Astrocyte of the spinal cord (primary cell): Measurements from ENCODE around the gene CARMIL3.

Experiments used
- DNase-seq: peaks from one replicate; pipeline ENCODE4 v3.0.0; 2011; ENCODE audit warnings: low read depth, low spot score
- H3K4me3 ChIP-seq: 2 replicates; pipeline ENCODE4 v1.5.1; 2011; ENCODE audit warnings: low read depth, mild to moderate bottlenecking, low read length, moderate library complexity
- CTCF ChIP-seq: IDR thresholded peaks from 2 replicates; pipeline ENCODE4 v1.5.1; 2012; ENCODE audit warnings: low read depth, mild to moderate bottlenecking, low read length, inconsistent platforms
- in situ Hi-C: cut with HindIII; loops from 2 replicates; pipeline ENCODE4 v1.10.0; 2017; ENCODE audit warnings: low sequenced_read_pairs

CARMIL3 gene

GRCh38 chr14:24074625-24075484 is 23.0 kb downstream of the CARMIL3 start:
- TF ChIP-seq CTCF = no peak
- no peak for DNase-seq
- in situ Hi-C loops = no loop called here
- H3K4me3 ChIP-seq = no peak overlapping the region

- DNase-seq = no peak
- no peak for TF ChIP-seq CTCF
- no peak overlapping the region for H3K4me3 ChIP-seq
- in situ Hi-C loops = no loop called here
Measured at GRCh38 chr14:24075485-24076301, 23.9 kb downstream of the CARMIL3 start.

DNA sequence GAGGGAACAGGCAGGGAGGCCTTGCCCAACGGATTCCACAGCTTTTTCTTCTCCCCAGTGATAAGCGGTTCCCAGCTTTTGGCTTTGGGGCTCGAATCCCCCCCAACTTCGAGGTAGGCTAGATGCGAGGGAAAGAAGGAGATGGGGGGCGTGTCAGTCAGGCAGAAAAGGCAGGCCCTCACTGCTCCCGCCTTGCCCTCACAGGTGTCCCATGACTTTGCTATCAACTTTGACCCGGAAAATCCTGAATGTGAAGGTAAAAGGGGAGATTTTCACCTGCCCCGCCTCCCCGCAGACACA is 24.4 kb downstream of the CARMIL3 start:
- in situ Hi-C loops = no loop called here
- TF ChIP-seq CTCF = no peak

DNA sequence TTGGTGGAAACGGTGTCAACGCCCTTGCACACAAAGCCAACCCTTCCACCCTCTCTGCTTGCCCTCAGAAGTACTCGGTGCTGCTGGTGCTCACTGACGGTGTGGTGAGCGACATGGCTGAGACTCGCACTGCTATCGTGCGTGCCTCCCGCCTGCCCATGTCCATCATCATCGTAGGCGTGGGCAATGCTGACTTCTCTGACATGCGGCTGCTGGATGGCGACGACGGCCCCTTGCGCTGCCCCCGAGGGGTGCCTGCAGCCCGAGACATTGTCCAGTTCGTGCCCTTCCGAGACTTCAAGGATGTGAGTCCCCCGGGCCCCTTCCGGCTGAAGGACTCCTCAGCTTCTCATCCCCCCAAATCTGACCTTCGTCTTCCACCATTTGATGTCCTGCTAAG is 25.3 kb downstream of the CARMIL3 start:
- H3K4me3 ChIP-seq = no peak overlapping the region
- in situ Hi-C loops = no loop called here
- no peak for TF ChIP-seq CTCF
- DNase-seq = no peak

More for the DNA sequence above, 24.4 kb downstream of the CARMIL3 start:
- no peak for DNase-seq
- H3K4me3 ChIP-seq = no peak overlapping the region

GRCh38 chr14:24078146-24078545 is 26.3 kb downstream of the CARMIL3 start:
- H3K4me3 ChIP-seq = no peak overlapping the region
- no peak for DNase-seq
- no peak for TF ChIP-seq CTCF
- in situ Hi-C loops = no loop called here

GRCh38 chr14:24079491-24080141 is 27.8 kb downstream of the CARMIL3 start:
- in situ Hi-C loops = no loop called here
- no peak overlapping the region for H3K4me3 ChIP-seq
- no peak for TF ChIP-seq CTCF
- DNase-seq = no peak
